HuH-7 (cell line): ENCODE data around the gene COX10.

Experiments
- DNase-seq: peaks from one replicate; pipeline ENCODE4 v3.0.0; 2011; ENCODE audit warnings: low spot score

The COX10 gene

GRCh38 chr17:14070344-14070984, 1.2 kb downstream of the COX10 start:
- DNase-seq = no peak

GRCh38 chr17:14072881-14073280, 3.6 kb downstream of the COX10 start:
- DNase-seq = no peak

DNA sequence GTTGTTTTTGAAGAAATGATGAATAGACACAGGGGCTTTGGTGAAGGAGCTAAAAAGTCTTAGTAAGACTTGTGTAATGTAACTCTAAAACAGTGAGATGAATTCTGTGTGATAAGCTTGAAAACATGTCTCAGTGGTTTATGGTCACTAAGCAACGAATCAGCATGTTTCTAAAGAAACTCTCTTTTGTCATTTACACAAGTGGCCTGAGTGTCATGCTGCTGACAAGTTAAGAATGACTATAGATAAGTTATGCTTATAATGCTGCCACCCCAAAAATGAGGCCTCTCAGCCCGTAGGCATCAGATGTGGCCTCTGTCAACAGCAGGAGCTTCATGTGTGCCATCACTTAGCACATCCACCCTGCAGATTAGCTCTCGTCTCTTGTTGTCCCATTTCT, 8.7 kb downstream of the COX10 start:
- DNase-seq = no peak

DNA sequence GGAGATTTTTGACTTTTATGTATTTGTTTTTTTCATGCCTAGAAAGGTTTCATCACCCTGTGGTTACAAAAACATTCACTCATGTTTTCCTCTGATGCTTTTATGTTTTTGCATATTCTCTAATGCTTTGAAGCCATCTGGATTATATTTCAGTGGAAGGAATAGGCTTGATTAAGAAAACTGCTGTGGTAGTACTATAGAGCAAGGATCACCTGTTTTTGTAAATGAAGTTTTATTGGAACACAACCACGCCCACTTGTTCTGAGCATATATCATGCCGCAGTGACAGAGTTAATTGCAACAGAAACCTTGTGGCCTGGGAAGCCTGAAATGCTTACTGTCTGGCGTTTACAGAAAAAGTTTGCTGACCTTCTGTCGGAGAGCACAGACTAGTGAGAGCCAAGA, 11.5 kb downstream of the COX10 start:
- no peak for DNase-seq

GRCh38 chr17:14082848-14083247, 13.5 kb downstream of the COX10 start:
- no peak for DNase-seq

DNA sequence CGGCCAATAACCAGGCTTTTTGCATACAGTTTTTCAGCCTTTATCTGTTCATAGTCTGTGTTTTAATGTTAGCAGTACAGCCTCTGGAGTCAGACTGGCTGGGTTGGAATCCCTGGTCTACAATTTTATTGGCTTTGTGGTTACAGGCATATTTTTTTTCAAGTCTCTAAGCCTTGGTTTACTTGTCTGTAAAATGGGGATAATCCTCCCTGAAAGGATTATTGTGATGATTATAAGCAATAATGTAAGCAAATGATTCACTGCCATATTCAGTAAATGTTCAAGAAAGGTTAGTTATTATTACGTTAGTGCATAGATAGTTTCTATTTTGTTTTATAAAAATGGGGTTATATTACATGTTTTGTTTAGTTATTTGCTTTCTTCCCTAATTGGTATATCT, 15.7 kb downstream of the COX10 start:
- DNase-seq = no peak

DNA sequence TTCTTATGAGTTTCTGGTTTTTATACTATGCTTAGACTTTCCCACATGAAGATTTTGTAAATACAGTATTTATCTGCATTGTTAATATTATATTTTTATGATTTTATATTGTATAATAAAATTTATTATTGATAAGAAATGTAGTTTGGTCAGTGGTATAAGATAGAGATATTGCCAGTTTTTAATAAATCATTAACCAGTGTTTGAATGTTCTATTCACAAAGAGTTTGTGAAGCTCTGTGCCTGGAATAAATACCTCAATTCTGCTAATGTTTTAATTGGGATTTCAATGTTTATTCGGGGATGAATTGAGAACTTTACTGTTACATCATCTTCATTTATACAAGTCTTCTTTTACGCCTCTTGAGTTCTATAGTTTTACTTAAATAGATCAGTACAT, 16.9 kb downstream of the COX10 start:
- no peak for DNase-seq

DNA sequence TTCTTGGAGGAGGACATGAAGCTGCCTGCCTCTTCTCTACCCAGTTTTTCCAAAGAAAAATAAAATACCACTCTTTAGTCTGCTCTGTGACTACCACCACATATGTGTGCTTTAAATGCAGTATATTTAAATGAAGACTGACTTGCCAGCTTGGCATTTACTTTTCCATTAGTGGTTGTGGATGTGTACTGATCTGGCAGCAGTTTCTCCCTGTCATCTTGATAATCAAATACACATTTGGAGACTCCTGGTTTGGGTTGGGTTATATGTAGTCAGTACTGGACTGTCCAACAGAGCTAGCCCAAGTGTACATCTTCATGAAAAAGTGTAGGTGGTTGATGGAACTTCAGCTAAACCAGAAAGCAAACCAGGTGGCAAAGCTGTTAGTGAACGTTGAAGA, 19.9 kb downstream of the COX10 start:
- DNase-seq = no peak

GRCh38 chr17:14091367-14091766, 22.1 kb downstream of the COX10 start:
- DNase-seq = no peak

DNA sequence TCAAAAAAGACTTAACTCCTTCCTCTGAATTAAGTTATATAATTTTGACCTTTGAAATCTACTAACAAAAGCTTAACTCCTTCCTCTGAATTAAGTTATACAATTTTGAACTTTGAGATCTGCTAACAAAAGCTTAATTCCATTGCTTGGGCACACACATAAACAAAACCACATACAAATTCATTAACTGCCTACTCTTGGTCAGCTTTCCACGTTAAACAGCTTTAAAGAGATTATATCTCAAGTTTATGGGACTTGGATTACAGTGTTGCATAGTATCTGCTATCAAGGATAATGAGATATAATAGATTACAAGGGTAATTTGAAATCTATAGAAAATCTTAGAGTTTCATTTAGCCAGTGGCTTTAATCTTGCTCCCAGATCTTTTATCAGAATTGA, 23.5 kb downstream of the COX10 start:
- DNase-seq = no peak

GRCh38 chr17:14094676-14095601, 25.6 kb downstream of the COX10 start:
- DNase-seq = no peak

- DNase-seq = no peak
Measured at GRCh38 chr17:14095631-14096030, 26.3 kb downstream of the COX10 start.

DNA sequence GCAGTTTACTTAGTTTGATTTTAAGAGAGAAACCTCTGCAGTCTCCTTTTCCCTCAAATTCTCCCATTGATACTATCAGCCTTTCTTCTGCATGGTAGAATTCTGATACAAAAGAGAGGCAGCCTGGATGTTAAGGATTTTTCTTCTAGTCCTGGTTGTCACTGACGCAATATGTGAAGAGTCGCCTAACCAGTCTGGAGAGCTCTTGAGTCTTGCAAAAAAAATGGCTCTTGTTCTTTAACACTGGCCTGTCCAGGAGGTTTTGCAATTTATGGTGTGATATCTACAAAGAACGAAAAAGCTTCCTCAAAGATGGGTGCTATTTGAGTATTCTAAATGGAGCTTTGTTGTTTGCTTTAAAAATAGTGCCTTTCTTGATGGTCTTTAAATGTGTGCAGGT, 28.9 kb downstream of the COX10 start:
- DNase-seq = no peak

GRCh38 chr17:14101976-14102375, 32.7 kb downstream of the COX10 start:
- DNase-seq = no peak

- no peak for DNase-seq
Measured at GRCh38 chr17:14103836-14104235, 34.5 kb downstream of the COX10 start.

DNA sequence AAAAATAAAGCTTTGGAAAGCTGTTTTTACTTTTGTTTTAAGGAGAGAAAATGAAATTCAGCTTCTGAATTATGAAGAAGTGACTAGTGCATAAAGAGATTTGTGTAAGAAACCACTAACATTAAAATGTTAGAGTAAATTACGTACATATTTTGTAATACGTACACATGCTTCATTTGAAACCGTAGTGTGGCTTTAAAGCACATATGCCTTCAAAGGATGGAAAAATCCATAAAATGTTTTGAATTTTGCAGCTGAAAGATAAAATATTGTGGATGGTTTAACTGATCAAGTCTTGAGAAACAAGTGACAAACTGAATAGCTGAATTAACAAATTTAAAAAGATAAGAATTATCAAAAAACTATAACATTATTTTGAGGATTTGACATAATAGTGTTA, 35.4 kb downstream of the COX10 start:
- no peak for DNase-seq

- DNase-seq = no peak
Measured at GRCh38 chr17:14107889-14108288, 38.6 kb downstream of the COX10 start.

- DNase-seq = no peak
Measured at GRCh38 chr17:14112407-14112806, 43.1 kb downstream of the COX10 start.

DNA sequence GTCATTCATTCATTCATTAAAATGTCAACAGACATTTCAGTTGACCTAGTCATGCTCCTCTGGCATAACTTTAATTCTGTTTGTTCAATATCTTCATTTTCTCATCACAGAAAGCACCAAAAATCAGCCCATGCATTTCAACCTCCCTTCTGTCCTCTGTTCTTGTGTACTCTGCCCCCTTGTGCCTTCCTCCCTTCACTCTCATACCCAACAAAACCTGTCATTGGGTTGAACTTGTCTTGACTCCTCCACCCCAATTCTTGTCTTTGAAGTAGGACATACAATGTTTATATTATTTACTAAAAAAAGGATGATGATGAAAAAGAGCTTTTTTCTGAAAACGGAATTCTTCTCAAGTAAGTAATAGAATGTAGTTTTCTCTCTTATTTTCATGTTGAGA, 43.8 kb downstream of the COX10 start:
- no peak for DNase-seq

- no peak for DNase-seq
Measured at GRCh38 chr17:14116263-14117024, 47.1 kb downstream of the COX10 start.

DNA sequence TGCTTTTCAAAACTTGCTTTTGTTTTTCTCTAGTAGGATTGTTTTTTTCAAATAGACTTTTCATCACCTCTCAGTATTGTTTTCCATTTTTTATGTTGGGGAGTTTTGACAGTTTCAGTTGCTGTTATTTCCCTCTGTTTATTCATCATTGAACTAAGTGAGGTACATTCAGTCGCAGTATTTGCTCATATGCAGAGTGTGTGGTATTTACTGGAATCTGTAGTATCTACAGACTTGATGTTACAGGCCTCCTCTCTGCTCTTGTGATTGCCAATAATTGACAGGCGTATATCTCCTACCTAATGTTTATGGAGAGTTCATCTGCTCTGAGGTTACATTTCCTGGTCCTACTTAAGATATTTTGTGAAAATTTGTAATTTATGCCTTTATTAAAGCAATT, 49.6 kb downstream of the COX10 start:
- no peak for DNase-seq

- DNase-seq = no peak
Measured at GRCh38 chr17:14119546-14119945, 50.2 kb downstream of the COX10 start.

DNA sequence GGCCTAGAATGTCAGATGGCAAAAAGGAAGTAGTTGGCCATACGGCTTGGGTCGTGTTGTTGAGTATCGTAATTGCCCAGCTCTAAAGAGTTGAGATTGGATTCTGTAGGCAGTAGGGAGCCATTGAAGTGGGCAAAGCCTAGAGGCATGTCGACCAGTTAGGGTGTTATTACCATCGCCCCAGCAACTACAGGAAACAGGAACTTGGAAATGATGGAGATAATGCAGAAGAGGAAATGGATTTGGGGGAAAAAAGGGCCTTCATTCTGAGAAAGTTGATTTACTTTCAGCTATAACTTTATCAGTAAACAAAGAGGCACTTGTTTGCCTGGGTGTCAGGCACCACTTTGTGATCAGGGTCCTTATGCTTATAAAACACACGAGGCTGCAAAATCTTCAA, 52.6 kb downstream of the COX10 start:
- no peak for DNase-seq
